ENCODE measurements around the gene JMJD6. TPM values are rescaled to one million over a fixed set of nuclear protein-coding genes. Genes with fewer than 3 reads are reported as not detected.
A peak's percentile ranks its signal among the peaks of the same experiment; 100 is the strongest.

Gene JMJD6
- total and polyA plus RNA-seq, 9 of the 15 experiments (the other 6 are each of a cell fraction or from before 2014, with no cell fraction given): 2.5 to 52.3 (median 36.3) TPM

GRCh38 chr17:76737082-76737675, 10.8 kb upstream of the JMJD6 start, which contains the start of gene SRSF2 (continued):
- TF ChIP-seq CBX3 (IDR thresholded peaks at IDR 0.05; ENCODE audit: borderline replicate concordance in 1 of 2, low read length in 2 of 2): no peak; a peak in 1 of 3 replicates
- peak; percentile 96; the same call in 1 of the 2 replicates for TF ChIP-seq TGIF2 (CRISPR knock-in tag; IDR thresholded peaks at IDR 0.05)
- TF ChIP-seq DIDO1 (tag; IDR thresholded peaks at IDR 0.05; ENCODE audit: low read depth): no peak
- 0 out of 2 replicates have a peak, but pooled peaks have one; percentile 27 for TF ChIP-seq PTBP1 (IDR thresholded peaks at IDR 0.05; ENCODE audit: low read depth, low read length)
- TF ChIP-seq MAFG (tag; conservative IDR thresholded peaks at IDR 0.05): peak; percentile 94
- TF ChIP-seq CEBPB (tag; IDR thresholded peaks at IDR 0.05): no peak
- peak; percentile 98 for TF ChIP-seq RB1 (IDR thresholded peaks at IDR 0.05; ENCODE audit: low read depth)
- 0 out of 2 replicates have a peak, but pooled peaks have one; percentile 81 for TF ChIP-seq ZFPM2 (CRISPR knock-in tag; IDR thresholded peaks at IDR 0.05)
- no peak for TF ChIP-seq POU5F1 (IDR thresholded peaks at IDR 0.05; ENCODE audit: borderline replicate concordance, low read depth, low read length, partially characterized antibody)
- TF ChIP-seq TCF7L2 (IDR thresholded peaks at IDR 0.05; ENCODE audit: low read depth, low read length): 0 out of 2 replicates have a peak, but pooled peaks have one; percentile 28
- no peak for TF ChIP-seq ZNF449 (CRISPR knock-in tag; IDR thresholded peaks at IDR 0.05)
- no peak for TF ChIP-seq ZNF239 (CRISPR knock-in tag; IDR thresholded peaks at IDR 0.05)
- peak; percentile 92 for TF ChIP-seq U2AF1 (optimal IDR thresholded peaks at IDR 0.05; ENCODE audit: low read depth, low read length)
- TF ChIP-seq ZNF316 (IDR thresholded peaks at IDR 0.05): peak; percentile 95
- peak; percentile 58; the same call in 1 of the 2 replicates for TF ChIP-seq ETV1 (tag; conservative IDR thresholded peaks at IDR 0.05; ENCODE audit: low read depth)
- TF ChIP-seq ZFX (CRISPR knock-in tag; IDR thresholded peaks at IDR 0.05): peak; percentile 98
- TF ChIP-seq PYGO2 (tag; IDR thresholded peaks at IDR 0.05): no peak
- TF ChIP-seq CHAMP1 (IDR thresholded peaks at IDR 0.05): peak; percentile 15; the same call in 1 of the 2 replicates
- peak; percentile 82; the same call in 1 of the 2 replicates for TF ChIP-seq ZNF232 (CRISPR knock-in tag; IDR thresholded peaks at IDR 0.05)
- TF ChIP-seq SRSF9 (IDR thresholded peaks at IDR 0.05; ENCODE audit: borderline replicate concordance, low read depth, low read length): no peak
- 0 out of 2 replicates have a peak, but pooled peaks have one; percentile 16 for TF ChIP-seq ZEB2 (IDR thresholded peaks at IDR 0.05)
- peak; percentile 46; the same call in 1 of the 2 replicates for TF ChIP-seq CTBP1 (IDR thresholded peaks at IDR 0.05; ENCODE audit: borderline replicate concordance)
- peak; percentile 93; the same call in 1 of the 2 replicates for TF ChIP-seq RBM15 (IDR thresholded peaks at IDR 0.05; ENCODE audit: insufficient read depth, low read length)
- TF ChIP-seq SRSF7 (optimal IDR thresholded peaks at IDR 0.05; ENCODE audit: low read depth, low read length): no peak
- peak in 1 of 2 experiments; percentile 79; a peak in 1 of 4 replicates for TF ChIP-seq KDM4B (IDR thresholded peaks at IDR 0.05; ENCODE audit: borderline replicate concordance in 2 of 2, low read depth in 1 of 2)
